ENCODE results near the gene SLC40A1. TPM values are rescaled to one million over a fixed set of nuclear protein-coding genes. Genes with fewer than 3 reads are reported as not detected.

The SLC40A1 gene
- total and polyA plus RNA-seq, 2 of the 13 experiments (the other 11 are each of a cell fraction or from before 2014, with no cell fraction given), result 10.6 to 24.9 TPM

DNA sequence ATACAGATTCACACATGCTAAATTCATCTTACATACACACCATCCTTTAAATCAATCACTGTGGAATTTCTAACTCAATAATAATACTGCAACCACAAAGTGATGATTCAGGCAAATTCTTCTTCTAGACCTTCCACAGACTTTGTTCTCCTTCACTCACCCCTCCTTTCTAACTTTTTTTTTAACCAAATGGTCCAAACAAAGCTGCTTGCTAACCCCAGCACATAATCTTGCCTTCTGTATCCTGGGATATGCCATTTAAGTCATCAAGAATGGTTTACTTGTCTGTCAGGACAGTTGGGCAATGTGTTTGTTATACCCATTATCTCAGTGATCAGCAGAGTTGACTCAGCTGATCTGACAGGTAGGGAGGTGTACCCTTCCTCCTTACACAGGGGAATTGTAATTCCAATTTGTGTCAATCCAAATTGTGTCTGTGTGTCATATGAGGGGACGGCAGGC, 10.0 kb downstream of the SLC40A1 start (continued):
- TF ChIP-seq ESRRA (CRISPR knock-in tag; IDR thresholded peaks at IDR 0.05; ENCODE audit: low read depth), result no peak
- no peak for TF ChIP-seq DNMT3B (CRISPR knock-in tag; conservative IDR thresholded peaks at IDR 0.05)
- TF ChIP-seq ZFP41 (CRISPR knock-in tag; IDR thresholded peaks at IDR 0.05; ENCODE audit: borderline replicate concordance), result no peak
- no peak for TF ChIP-seq ZNF543 (CRISPR knock-in tag; IDR thresholded peaks at IDR 0.05)
- no peak for TF ChIP-seq SNAI1 (CRISPR knock-in tag; IDR thresholded peaks at IDR 0.05; ENCODE audit: borderline replicate concordance)
- no peak for TF ChIP-seq ZNF569 (CRISPR knock-in tag; IDR thresholded peaks at IDR 0.05; ENCODE audit: borderline replicate concordance)
- TF ChIP-seq, protein P1, sequence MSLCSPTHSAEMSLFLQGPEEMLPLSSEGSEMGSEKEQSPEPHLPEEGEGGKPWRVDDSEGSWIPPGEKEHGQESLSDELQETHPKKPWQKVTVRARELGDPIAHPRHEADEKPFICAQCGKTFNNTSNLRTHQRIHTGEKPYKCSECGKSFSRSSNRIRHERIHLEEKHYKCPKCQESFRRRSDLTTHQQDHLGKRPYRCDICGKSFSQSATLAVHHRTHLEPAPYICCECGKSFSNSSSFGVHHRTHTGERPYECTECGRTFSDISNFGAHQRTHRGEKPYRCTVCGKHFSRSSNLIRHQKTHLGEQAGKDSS (CRISPR knock-in tag; IDR thresholded peaks at IDR 0.05; ENCODE audit: borderline replicate concordance, low read depth), result no peak
- TF ChIP-seq, protein P2, sequence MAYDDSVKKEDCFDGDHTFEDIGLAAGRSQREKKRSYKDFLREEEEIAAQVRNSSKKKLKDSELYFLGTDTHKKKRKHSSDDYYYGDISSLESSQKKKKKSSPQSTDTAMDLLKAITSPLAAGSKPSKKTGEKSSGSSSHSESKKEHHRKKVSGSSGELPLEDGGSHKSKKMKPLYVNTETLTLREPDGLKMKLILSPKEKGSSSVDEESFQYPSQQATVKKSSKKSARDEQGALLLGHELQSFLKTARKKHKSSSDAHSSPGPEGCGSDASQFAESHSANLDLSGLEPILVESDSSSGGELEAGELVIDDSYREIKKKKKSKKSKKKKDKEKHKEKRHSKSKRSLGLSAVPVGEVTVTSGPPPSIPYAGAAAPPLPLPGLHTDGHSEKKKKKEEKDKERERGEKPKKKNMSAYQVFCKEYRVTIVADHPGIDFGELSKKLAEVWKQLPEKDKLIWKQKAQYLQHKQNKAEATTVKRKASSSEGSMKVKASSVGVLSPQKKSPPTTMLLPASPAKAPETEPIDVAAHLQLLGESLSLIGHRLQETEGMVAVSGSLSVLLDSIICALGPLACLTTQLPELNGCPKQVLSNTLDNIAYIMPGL (CRISPR knock-in tag; IDR thresholded peaks at IDR 0.05; ENCODE audit: borderline replicate concordance in 1 of 2, low read depth in 1 of 2), result no peak
- no peak for TF ChIP-seq ELF4 (CRISPR knock-in tag; IDR thresholded peaks at IDR 0.05; ENCODE audit: borderline replicate concordance)
- TF ChIP-seq ATF7-NPFF (CRISPR knock-in tag; IDR thresholded peaks at IDR 0.05; ENCODE audit: low read depth), result no peak
- TF ChIP-seq MED8 (CRISPR knock-in tag; IDR thresholded peaks at IDR 0.05; ENCODE audit: insufficient replicate concordance), result no peak
- TF ChIP-seq, protein P3, sequence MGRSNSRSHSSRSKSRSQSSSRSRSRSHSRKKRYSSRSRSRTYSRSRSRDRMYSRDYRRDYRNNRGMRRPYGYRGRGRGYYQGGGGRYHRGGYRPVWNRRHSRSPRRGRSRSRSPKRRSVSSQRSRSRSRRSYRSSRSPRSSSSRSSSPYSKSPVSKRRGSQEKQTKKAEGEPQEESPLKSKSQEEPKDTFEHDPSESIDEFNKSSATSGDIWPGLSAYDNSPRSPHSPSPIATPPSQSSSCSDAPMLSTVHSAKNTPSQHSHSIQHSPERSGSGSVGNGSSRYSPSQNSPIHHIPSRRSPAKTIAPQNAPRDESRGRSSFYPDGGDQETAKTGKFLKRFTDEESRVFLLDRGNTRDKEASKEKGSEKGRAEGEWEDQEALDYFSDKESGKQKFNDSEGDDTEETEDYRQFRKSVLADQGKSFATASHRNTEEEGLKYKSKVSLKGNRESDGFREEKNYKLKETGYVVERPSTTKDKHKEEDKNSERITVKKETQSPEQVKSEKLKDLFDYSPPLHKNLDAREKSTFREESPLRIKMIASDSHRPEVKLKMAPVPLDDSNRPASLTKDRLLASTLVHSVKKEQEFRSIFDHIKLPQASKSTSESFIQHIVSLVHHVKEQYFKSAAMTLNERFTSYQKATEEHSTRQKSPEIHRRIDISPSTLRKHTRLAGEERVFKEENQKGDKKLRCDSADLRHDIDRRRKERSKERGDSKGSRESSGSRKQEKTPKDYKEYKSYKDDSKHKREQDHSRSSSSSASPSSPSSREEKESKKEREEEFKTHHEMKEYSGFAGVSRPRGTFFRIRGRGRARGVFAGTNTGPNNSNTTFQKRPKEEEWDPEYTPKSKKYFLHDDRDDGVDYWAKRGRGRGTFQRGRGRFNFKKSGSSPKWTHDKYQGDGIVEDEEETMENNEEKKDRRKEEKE (IDR thresholded peaks at IDR 0.05), result no peak
- TF ChIP-seq, protein P4, sequence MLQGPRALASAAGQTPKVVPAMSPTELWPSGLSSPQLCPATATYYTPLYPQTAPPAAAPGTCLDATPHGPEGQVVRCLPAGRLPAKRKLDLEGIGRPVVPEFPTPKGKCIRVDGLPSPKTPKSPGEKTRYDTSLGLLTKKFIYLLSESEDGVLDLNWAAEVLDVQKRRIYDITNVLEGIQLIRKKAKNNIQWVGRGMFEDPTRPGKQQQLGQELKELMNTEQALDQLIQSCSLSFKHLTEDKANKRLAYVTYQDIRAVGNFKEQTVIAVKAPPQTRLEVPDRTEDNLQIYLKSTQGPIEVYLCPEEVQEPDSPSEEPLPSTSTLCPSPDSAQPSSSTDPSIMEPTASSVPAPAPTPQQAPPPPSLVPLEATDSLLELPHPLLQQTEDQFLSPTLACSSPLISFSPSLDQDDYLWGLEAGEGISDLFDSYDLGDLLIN (CRISPR knock-in tag; IDR thresholded peaks at IDR 0.05; ENCODE audit: borderline replicate concordance), result no peak
- no peak for TF ChIP-seq ZNF660 (CRISPR knock-in tag; IDR thresholded peaks at IDR 0.05; ENCODE audit: borderline replicate concordance, low read depth)
- TF ChIP-seq, protein P5, sequence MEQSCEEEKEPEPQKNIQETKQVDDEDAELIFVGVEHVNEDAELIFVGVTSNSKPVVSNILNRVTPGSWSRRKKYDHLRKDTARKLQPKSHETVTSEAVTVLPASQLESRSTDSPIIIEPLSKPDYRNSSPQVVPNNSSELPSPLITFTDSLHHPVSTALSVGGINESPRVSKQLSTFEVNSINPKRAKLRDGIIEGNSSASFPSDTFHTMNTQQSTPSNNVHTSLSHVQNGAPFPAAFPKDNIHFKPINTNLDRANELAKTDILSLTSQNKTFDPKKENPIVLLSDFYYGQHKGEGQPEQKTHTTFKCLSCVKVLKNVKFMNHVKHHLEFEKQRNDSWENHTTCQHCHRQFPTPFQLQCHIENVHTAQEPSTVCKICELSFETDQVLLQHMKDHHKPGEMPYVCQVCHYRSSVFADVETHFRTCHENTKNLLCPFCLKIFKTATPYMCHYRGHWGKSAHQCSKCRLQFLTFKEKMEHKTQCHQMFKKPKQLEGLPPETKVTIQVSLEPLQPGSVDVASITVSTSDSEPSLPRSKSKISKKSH (CRISPR knock-in tag; IDR thresholded peaks at IDR 0.05; ENCODE audit: borderline replicate concordance), result no peak
- TF ChIP-seq, protein P6, sequence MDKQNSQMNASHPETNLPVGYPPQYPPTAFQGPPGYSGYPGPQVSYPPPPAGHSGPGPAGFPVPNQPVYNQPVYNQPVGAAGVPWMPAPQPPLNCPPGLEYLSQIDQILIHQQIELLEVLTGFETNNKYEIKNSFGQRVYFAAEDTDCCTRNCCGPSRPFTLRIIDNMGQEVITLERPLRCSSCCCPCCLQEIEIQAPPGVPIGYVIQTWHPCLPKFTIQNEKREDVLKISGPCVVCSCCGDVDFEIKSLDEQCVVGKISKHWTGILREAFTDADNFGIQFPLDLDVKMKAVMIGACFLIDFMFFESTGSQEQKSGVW (CRISPR knock-in tag; IDR thresholded peaks at IDR 0.05; ENCODE audit: borderline replicate concordance), result no peak
- TF ChIP-seq, protein P7, sequence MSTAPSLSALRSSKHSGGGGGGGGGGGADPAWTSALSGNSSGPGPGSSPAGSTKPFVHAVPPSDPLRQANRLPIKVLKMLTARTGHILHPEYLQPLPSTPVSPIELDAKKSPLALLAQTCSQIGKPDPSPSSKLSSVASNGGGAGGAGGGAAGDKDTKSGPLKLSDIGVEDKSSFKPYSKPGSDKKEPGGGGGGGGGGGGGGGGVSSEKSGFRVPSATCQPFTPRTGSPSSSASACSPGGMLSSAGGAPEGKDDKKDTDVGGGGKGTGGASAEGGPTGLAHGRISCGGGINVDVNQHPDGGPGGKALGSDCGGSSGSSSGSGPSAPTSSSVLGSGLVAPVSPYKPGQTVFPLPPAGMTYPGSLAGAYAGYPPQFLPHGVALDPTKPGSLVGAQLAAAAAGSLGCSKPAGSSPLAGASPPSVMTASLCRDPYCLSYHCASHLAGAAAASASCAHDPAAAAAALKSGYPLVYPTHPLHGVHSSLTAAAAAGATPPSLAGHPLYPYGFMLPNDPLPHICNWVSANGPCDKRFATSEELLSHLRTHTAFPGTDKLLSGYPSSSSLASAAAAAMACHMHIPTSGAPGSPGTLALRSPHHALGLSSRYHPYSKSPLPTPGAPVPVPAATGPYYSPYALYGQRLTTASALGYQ (CRISPR knock-in tag; IDR thresholded peaks at IDR 0.05), result no peak
